NCI-H526 (cell line): ENCODE measurements around the gene TMCC3.
"Not testable (repeated sequence)": the region's sequence is repeated elsewhere in the genome, so short reads cannot be mapped to it uniquely, and the experiment has no call there.

Source experiments
- DNase-seq, 2 experiments: peaks; one replicate each; lab custom pipeline; 2025; lab: John Stamatoyannopoulos, UW

TMCC3 gene

GRCh38 chr12:94634717-94635116, 15.6 kb downstream of the TMCC3 start:
- DNase-seq: no peak

DNA sequence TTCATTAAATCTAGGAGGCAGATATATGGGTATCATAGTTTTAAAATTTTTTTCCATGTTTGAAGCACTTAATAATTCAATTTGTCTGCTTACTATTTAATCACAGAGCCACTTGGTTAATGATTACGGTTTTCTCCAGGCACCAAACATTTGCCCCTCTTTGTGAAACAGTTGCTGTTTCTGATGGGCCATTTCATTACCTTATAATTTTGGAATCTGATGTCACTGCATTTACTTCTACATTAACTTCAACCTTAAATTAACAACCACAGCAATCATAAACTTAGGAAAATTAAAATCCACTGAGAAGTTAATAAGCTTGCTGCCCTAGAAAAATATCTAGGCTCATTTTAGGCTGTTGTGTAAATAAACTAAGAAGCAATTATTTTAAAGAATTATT, 17.0 kb downstream of the TMCC3 start:
- no peak for DNase-seq

GRCh38 chr12:94631058-94631457, 19.3 kb downstream of the TMCC3 start:
- no peak for DNase-seq

DNA sequence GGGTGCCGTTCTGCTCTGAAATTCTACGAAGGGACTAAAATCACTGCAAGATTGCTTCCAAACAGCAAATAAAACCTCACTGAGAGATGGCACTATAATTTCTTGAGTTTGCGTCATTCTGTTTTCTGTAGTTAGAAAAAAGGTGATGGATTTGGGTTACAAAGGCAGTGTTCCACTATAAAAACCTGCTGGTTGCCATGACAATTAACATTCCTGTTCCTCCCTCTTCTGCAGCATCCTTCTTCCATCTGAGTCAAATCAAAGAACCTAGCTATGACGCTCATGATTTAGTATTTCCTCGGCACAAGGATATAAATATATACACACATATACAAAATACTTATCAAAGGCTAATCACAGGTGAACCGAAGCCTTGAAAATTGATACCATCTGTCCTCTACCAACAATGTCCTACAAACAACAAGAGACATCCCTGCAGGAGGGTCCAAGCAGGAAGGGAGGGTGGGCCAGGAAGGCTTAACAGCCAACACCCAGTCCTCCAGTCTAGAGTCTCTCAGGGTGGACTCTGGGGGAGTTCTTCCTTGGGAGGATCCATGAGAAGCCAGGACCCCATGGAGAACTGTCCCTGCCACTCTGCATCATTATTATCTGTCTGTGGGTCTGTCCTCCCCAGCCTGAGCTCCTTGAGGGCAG, 21.4 kb downstream of the TMCC3 start:
- DNase-seq: no peak

DNA sequence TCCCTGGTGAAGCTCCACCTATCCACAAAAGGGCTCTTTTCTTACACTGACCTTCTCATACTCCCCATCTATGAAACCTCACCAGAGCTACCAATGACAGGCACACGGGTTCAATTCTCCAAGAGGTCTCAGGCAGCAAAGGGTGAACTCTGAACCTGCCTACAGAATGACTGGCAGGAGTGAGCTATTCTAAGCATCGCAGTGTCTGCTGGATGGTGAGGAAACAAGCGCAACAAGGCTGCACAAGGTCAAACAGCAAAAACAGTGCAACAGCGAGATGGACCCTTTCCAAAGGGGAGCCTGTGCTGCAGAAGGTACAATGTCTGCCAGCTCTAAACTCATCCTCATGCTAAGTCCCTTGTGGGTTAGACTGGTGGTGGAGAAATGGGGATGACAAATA, 22.0 kb downstream of the TMCC3 start:
- no peak for DNase-seq

GRCh38 chr12:94625531-94625930, 24.8 kb downstream of the TMCC3 start:
- no peak for DNase-seq

GRCh38 chr12:94623161-94623920, 27.0 kb downstream of the TMCC3 start:
- no peak for DNase-seq

GRCh38 chr12:94622475-94622874, 27.9 kb downstream of the TMCC3 start:
- DNase-seq: no peak

GRCh38 chr12:94621662-94622359, 28.5 kb downstream of the TMCC3 start:
- DNase-seq: no peak

DNA sequence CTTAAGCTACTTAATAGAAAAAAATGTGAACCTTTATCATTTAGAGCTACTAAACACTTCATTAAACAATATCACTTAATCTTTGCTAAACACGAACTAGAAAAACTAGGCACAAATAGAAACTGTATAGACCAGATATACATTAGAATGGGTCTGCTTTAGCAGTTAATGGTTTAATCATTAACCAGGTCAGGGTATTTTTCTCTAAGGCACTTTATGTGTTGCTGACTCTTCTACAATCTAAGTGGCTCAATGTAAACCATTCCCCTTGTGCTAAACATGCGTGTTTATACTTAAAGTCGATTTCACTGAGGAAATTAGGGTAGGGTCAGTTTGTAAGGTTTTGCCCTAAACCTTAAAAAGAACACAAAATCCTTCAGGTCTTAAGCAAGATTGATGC, 29.7 kb downstream of the TMCC3 start:
- DNase-seq: peak in 1 of 2 experiments; percentile 44

DNA sequence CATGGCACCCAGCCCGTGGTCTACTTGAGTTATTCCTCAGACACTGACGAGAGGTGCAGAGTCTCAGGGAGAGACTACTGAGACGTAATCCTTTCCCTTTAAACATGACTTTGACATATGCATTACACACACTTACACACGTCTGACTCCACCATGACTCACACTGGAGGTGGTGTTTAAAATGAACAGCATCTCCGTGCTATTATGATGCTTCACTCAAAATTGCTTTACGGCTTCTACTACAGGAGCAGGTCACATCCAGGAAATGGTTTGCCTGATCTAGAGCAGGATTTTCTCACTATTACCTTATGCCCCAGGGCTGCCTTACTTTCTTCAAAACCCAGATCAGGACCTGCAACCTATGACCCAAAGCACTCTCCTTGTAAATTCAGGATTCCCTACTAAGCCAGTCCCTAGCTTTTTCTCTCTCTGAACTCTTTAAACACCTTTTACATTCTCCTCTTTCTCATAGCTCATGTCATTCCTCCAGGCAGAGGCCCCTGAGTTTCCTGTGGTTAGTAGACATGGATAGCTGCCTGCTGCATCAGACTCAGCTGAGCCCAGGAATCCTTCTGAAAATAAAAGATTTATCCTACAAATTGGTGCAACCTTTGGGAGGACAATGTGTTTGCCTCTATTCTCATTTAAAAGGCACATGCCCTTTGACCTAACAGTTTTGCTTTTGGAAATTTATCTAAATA, 31.2 kb downstream of the TMCC3 start:
- no peak for DNase-seq

- DNase-seq: no peak
Measured at GRCh38 chr12:94617101-94617500, 33.3 kb downstream of the TMCC3 start.

GRCh38 chr12:94616203-94616729, 34.1 kb downstream of the TMCC3 start:
- DNase-seq: no peak

DNA sequence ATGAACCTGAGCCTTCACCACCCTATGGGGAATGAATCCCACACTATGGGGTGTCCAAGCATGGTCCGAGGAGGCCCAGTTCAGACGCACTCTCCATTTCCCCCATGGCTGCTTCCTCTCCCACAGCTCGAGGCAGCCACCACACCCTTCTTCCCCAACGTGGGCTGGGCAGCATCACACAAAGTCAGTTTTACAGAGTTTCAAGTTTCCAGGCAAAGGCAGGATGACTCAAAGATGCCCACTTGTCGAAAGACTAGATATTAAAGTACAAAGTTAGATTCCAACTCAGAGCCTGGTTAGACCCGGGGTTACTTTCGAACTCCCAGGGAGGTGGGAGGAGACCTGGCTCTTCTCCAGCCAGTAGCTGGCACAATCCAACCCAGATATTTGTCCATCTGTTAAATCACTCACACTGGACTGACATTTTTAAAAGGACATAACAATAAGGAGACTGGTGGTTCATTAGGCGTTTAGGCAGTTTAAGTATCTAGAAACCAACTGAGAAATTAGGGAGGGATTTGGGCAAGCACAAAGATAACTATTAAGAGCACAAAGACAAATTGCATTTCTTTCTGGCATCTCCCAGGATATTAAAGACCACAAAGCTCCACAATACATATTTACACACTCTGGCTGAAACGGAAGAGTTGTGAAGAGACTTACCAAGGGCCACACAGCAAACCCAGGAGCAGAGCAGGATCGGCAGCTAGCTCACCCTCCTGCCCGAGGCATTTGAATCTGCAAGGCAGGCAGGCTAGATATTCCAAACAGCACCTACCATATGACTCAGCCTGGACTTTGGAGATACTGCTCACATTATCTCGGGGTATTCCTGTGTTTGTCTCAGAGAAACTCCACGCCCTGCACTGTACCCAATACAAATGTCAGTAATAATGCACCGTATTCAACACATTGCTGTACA, 34.8 kb downstream of the TMCC3 start:
- no peak for DNase-seq

GRCh38 chr12:94614288-94614721, 36.1 kb downstream of the TMCC3 start:
- DNase-seq: no peak

GRCh38 chr12:94609917-94610443, 40.4 kb downstream of the TMCC3 start:
- no peak for DNase-seq

GRCh38 chr12:94606810-94607209, 43.5 kb downstream of the TMCC3 start:
- not testable (repeated sequence) for DNase-seq

DNA sequence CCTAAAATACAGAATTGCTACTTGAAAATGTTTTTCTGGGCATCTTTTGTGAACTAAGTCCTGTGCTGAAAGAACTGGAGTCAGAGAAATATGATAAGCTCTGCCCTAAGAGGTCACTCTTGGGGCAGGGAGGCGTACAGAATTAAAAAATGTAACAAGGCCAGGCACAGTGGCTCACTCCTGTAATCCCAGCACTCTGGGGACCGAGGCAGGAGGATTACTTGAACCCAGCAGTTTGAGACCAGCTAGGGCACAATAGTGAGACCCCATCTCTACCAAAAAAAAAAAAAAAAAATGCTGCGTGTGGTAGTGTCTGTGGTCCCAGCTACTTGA, 46.0 kb downstream of the TMCC3 start:
- DNase-seq: no peak

DNA sequence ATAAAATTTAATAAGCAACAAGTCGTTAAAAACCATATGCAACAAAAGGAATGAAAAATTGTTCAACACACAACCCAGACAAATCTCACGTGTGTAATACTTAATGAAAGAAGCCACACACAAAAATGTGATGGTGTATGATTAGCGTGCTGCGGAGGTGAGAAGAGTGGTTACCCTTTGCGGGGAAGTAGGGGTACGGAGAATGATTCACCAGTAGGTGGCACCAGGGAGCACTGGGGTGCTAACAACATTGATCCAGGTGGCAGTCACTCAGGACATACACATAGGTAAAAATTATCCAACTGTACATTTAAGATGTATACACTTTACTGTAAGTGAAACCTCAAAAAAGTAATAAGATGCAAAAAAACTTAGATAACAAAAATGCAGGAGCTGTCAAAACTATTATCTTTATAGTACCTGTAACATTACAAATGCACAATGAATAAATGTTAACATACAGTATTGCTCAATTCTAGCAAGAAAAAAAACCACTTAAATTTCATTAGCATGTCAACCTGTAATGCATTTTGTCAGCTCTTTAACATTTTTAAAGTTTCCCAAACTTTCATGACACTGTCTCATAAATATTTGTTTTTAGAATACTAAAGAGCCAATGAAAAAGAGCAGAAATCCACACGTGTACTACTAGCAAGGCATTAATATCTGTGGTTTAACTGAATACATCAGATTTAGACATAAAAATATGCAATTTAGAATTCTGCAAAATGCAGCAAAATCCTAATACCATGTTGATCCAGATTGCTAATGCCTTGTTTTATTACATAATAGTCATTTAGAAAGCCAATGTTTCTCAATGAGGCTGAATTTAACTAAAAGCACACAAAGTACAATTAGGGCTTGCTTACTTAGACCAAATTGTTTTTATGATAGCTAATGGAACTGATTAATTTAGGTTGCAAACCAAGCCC, 46.7 kb downstream of the TMCC3 start:
- peak in 1 of 2 experiments; percentile 18 for DNase-seq

- DNase-seq: no peak
Measured at GRCh38 chr12:94602024-94602423, 48.3 kb downstream of the TMCC3 start.
